ENCODE results near the gene SNRPA1.

GRCh38 chr15:101267320-101268104 is 27.5 kb downstream of the SNRPA1 start:
- no peak for TF ChIP-seq NONO (IDR thresholded peaks at IDR 0.05)
- no peak for TF ChIP-seq NONO (CRISPR knock-in tag; conservative IDR thresholded peaks at IDR 0.05)
- TF ChIP-seq TBL1XR1 (IDR thresholded peaks at IDR 0.05; ENCODE audit: borderline replicate concordance, low read length, partially characterized antibody), result no peak
- TF ChIP-seq GABPA (IDR thresholded peaks at IDR 0.05; ENCODE audit: low read depth, low read length), result no peak
- no peak for TF ChIP-seq GABPA (CRISPR knock-in tag; IDR thresholded peaks at IDR 0.05; ENCODE audit: low read depth)
- no peak for TF ChIP-seq ZNF232 (CRISPR knock-in tag; IDR thresholded peaks at IDR 0.05; ENCODE audit: borderline replicate concordance)
- TF ChIP-seq PAX8 (CRISPR knock-in tag; IDR thresholded peaks at IDR 0.05; ENCODE audit: borderline replicate concordance), result no peak
- TF ChIP-seq, protein P1, sequence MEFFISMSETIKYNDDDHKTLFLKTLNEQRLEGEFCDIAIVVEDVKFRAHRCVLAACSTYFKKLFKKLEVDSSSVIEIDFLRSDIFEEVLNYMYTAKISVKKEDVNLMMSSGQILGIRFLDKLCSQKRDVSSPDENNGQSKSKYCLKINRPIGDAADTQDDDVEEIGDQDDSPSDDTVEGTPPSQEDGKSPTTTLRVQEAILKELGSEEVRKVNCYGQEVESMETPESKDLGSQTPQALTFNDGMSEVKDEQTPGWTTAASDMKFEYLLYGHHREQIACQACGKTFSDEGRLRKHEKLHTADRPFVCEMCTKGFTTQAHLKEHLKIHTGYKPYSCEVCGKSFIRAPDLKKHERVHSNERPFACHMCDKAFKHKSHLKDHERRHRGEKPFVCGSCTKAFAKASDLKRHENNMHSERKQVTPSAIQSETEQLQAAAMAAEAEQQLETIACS (CRISPR knock-in tag; IDR thresholded peaks at IDR 0.05), result no peak
- TF ChIP-seq USF2 (IDR thresholded peaks at IDR 0.05; ENCODE audit: low read depth, low read length), result no peak
- TF ChIP-seq USF2 (CRISPR knock-in tag; IDR thresholded peaks at IDR 0.05; ENCODE audit: borderline replicate concordance), result no peak
- TF ChIP-seq SP1 (IDR thresholded peaks at IDR 0.05), result no peak
- no peak for TF ChIP-seq SP1 (CRISPR knock-in tag; IDR thresholded peaks at IDR 0.05)

Measured in HepG2 (cell line).